GM18867 (cell line): ENCODE results near the gene SPEG.

Experiments used
- ATAC-seq: cut with Tn5 transposase; IDR thresholded peaks from one replicate; pipeline ENCODE4 v1.9.1; 2021; ENCODE audit warnings: mild to moderate bottlenecking, moderate library complexity; ENCODE audit not compliant: unreplicated experiment

SPEG gene

GRCh38 chr2:219524817-219525216 lies 90.2 kb downstream of the SPEG start:
- ATAC-seq: no peak

- ATAC-seq: no peak
Measured at GRCh38 chr2:219525533-219526232, 91.0 kb downstream of the SPEG start.

- no peak for ATAC-seq
Measured at GRCh38 chr2:219526320-219527075, 91.9 kb downstream of the SPEG start.

DNA sequence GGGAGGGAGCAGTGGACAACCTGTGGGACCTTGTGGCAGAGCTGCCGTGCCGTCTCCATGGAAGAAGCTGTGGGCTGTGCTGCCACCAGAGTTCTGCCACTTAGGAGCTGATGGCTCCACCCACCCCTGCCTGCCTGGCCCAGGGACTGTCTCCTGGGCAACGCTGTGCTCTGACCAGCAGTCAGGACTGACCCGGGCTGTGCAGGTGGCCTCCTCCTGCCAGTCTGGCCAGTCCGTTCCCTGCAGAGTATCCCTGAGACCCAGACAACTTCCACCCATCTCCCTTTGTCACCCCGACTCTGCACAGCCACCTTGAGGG lies 92.4 kb downstream of the SPEG start:
- ATAC-seq: no peak

DNA sequence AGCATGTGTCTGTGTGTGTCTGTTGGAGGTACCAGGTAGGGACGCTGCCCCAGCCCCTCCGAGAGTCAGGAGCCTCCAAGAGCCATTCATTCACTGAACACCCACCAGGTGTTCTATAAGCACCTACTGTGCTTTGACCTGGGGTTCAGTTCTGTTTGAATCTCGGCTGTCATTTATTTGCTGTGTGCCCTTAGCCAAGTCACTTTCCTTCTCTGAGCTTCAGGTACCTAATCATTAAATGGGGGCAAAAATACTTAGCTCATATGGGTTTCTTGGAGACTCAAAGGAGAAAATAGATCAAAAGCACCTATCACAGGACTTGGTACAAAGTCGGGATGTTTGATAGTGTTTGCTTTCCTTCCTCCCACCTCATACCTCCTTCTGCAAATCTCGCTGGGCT lies 92.8 kb downstream of the SPEG start:
- ATAC-seq: no peak

- peak; percentile 83 for ATAC-seq
Measured at GRCh38 chr2:219530048-219530963, 95.7 kb downstream of the SPEG start.

DNA sequence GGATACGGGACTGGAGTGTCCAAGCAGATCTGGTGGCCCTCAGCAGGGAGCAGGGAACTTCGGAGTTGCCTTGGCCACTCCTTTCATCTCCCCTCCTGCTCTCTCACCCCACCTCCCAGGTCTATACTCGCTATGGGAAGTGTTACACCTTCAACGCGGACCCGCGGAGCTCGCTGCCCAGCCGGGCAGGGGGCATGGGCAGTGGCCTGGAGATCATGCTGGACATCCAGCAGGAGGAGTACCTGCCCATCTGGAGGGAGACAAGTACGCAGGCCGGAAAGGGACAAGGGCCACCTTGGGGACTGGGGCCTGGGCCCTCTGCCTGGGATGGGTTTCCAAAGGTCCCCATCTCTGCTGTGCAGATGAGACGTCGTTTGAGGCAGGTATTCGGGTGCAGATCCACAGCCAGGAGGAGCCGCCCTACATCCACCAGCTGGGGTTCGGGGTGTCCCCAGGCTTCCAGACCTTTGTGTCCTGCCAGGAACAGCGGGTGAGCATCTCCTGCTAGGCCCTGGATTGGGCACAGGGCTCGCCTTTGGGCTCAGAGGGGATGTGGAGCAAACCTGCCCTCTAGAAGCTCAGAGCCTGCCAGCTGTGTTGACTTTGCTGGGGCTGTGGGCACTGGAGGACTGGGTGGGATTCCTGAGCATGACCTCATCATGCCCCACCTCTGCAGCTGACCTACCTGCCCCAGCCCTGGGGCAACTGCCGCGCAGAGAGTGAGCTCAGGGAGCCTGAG lies 97.2 kb downstream of the SPEG start:
- ATAC-seq: no peak

- no peak for ATAC-seq
Measured at GRCh38 chr2:219532378-219532649, 97.7 kb downstream of the SPEG start.

DNA sequence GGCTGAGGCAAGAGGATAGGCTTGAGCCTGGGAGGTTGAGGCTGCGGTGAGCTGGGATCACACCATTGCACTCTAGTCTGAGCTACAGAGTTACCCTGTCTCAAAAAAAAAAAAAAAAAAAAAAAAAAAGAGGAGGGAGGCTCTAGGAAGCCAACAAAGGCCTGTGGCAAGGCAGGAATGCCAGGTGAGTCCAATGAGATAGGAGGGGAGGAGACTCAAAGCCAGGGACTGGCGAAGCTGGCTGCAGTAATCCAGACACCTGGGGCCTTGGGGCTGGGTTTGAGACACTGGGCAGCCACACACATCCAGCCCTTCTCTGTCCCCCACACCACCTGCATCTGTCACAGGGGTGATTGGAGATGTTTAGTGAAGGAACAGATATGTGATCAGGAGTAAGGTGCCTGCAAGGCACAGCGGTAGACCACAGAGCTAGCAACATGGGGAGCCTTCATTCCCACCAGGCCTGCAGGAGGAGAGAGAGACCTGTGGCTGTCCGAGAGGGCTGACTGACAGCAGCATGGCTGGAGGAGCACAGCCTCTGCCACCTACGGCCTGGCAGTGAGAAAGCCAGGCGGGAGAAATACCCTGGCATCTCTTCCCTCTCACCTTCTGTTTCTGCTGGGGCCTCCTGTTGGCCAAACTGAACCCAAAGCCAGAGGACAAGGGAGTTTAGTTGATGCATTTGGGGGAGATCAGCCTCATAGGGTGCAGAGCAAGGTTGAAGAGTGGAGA lies 99.5 kb downstream of the SPEG start:
- ATAC-seq: no peak

DNA sequence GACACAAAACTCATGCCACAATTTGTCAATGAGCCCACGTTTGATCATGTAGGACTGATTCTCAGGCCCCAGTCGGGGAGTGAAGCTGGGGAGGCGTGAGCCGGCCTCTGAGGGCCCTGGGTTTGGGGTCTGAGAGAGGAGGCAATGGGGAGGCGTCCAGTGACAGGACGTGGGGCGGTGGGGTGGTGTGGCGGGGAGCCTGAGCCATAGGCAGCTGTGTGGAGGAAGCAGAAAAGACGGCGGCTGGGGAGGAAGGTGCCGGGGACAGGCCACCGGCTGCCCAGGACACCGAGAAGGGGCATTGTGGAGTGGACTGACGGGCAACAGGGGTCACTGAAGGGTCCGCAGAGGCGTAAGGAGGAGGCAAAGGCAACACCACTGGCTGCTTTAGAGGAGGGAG lies 101.8 kb downstream of the SPEG start:
- no peak for ATAC-seq

- ATAC-seq: no peak
Measured at GRCh38 chr2:219536967-219537366, 102.3 kb downstream of the SPEG start.

GRCh38 chr2:219537657-219538488 lies 103.2 kb downstream of the SPEG start:
- ATAC-seq: no peak

DNA sequence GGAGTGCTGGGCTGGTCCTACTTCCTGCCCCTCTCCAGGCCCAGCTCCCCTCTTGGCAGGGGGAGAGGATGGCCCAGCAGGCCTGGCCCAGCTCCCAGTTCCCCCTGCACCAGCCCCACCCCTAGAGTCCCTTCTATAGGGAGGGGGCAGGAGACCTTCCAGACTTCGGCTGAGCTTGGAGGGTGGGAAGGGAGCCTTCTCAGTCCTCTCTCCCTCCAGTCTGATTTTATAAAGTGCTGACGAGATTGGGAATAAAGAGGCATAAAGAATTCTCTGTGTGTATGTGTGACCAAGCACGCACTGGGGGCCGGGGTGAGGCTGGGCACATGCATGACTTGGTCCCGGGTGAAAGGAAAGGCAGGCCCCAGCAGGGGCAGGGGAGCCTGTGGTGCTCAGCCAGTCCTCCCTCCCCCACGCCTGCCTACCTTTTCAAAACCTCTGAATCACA lies 103.9 kb downstream of the SPEG start:
- no peak for ATAC-seq

DNA sequence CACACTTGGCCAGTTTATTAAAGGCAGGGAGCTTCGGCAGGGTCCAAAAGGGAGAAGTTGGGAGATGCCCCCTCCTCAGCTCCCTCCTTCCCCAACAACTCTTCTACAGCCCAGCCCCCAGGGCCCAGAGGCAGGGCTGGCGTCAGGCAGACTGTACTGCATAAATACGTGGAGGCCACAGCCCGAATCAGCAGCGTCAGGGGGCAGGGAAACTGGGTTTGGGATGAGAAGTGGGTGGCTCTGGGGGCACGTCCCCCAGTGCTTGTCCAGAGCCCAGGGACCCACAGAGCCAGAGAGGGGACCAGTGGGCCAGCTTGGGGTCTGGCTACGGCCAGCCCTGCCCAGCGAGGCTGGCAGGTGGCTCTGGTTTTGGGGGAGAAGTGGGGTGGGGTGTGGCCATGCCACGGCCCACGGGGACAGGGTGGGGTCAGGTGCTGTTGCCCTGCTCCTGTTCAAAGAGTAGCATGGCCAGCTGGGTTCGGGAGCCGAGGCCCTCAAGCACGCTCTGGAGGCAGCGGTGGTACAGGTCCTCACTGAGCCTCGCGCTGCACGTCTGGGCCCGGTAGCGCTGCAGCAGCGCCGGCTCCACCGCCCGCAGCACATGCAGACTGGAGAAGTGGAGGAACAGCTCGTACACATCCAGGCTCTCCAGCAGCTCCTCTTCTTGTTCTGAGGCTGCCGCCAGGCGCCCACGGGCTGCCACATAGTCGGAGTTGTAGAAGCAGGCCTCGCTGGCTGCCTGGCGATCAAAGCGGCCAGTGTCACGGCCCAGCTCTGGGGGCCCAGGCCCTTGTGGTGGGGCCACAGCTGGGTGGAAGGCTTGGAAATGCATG lies 104.5 kb downstream of the SPEG start:
- ATAC-seq: no peak

- no peak for ATAC-seq
Measured at GRCh38 chr2:219539926-219540678, 105.5 kb downstream of the SPEG start.

DNA sequence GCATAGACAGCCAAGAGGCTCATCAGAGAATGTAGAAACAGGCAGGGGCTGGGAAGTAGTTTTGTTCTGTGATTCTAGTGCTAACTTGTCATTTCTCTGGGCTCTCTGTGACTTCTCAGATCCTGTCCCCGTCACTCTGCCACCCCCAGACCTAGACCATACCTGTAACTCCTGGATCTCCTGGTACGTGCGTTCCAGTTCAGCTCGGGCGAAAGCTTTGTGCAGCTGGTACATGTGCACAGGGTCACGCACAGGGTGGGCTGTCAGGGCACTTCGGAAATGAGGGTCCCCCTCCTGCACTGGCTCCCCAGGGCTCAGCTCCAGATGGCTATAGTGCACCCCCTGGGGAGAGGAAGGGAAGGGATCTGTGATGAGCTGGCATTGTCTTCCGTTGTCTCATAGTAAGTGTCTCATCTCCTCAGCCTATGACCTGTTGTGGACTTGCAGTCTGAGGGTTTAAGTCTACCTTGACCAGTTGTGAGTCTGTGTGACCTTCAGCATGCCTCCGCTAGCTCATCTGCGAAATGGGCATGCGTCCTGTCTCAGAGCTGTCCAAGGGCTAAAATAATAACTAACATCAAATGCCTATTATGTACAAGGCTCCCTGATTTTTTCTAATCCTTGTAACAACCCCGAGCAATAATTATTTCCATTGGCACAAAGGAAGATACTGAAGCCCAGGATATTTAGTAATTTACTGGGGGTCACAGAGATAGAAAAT lies 106.3 kb downstream of the SPEG start:
- no peak for ATAC-seq

DNA sequence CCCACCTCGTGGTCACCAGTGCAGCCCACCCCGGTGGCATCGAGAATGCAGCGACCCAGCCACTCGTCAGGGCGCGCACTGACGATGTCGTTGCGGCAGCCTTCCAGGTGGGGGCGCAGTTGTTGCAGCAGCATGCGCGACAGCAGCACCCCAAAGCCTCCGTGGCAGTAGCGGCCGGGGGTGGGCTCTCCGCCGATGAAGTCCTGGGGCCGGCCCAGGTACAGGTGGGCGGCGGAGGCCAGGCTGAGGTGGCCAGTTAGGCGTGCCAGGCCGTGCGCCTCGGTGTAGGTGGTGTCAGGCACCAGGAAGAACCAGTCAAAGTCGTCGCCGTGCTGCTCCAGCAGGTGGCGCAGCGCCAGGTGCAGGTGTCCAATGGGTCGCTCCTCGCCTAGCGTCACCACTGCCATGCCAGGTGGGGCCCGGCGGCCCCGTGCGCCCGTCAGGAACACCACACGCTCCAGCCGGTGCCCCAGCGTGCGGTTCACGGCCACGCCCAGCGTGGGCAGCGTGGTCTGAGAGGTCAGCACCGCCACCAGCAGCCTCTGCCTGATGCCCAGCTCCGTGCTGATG lies 107.1 kb downstream of the SPEG start:
- peak; percentile 47 for ATAC-seq
